OCI-LY7 (cell line): Measurements from ENCODE around the gene GLIS1. TPM values are rescaled to one million over a fixed set of nuclear protein-coding genes. Genes with fewer than 3 reads are reported as not detected.

Experiments
- BruUV-seq: library from RNA; stranded (reverse); fragments of 400-500 nt; replicated peaks from 2 replicates; lab custom pipeline; 2021; lab: Mats Ljungman, UMichigan
- CTCF ChIA-PET: fragments of 300-600 bp; sonication (Branson Sonifier 250); formaldehyde crosslinking; loops from one replicate; lab custom pipeline; 2022; ENCODE audit warnings: antibody characterized with exemption; ENCODE audit not compliant: unreplicated experiment; lab: Charles Lee
- POLR2A ChIA-PET: fragments of 300-600 bp; sonication (Branson Sonifier 250); formaldehyde crosslinking; loops from one replicate; lab custom pipeline; 2022; ENCODE audit warnings: antibody characterized with exemption; lab: Charles Lee
- DNase-seq: peaks from one replicate; pipeline ENCODE4 v3.0.0-alpha.2; 2015; ENCODE audit warnings: low spot score
- H2AFZ ChIP-seq: fragments of 200-600 bp; sonication (generic), shearing (Covaris generic); 2 replicates; pipeline ENCODE4 v1.6.1; 2014; ENCODE audit warnings: mild to moderate bottlenecking, antibody characterized with exemption, low read length, moderate library complexity
- H3K27ac ChIP-seq: fragments of 200-600 bp; sonication (generic); 2 replicates; pipeline ENCODE4 v1.5.1; 2014; ENCODE audit warnings: mixed run types, low read depth, mild to moderate bottlenecking, moderate library complexity, low read length, inconsistent platforms; ENCODE audit not compliant: poor library complexity, severe bottlenecking
- H3K36me3 ChIP-seq: fragments of 200-600 bp; sonication (generic); 2 replicates; pipeline ENCODE4 v1.6.1; 2014; ENCODE audit warnings: mild to moderate bottlenecking, antibody characterized with exemption, low read length, moderate library complexity, mixed read lengths; ENCODE audit not compliant: insufficient read depth
- H3K4me1 ChIP-seq: fragments of 200-600 bp; sonication (generic); 2 replicates; pipeline ENCODE4 v1.5.1; 2014; ENCODE audit warnings: mild to moderate bottlenecking, low read length; ENCODE audit not compliant: insufficient read depth, poor library complexity, severe bottlenecking
- H3K4me2 ChIP-seq: fragments of 200-600 bp; sonication (generic); 2 replicates; pipeline ENCODE4 v1.6.1; 2014; ENCODE audit warnings: mild to moderate bottlenecking, low read length
- H3K4me3 ChIP-seq: fragments of 200-600 bp; sonication (generic); 2 replicates; pipeline ENCODE4 v1.5.1; 2014; ENCODE audit warnings: mild to moderate bottlenecking, low read depth, low read length; ENCODE audit not compliant: poor library complexity, severe bottlenecking
- H3K79me2 ChIP-seq: fragments of 200-600 bp; sonication (generic); 2 replicates; pipeline ENCODE4 v1.6.1; 2016; ENCODE audit warnings: low read depth, mild to moderate bottlenecking, low read length, moderate library complexity, mixed read lengths; ENCODE audit not compliant: insufficient read depth
- H3K9me2 ChIP-seq: fragments of 200-600 bp; sonication (generic); 2 replicates; pipeline ENCODE4 v1.6.1; 2016; ENCODE audit warnings: mild to moderate bottlenecking, low read length, mixed read lengths; ENCODE audit not compliant: insufficient read depth
- H3K9me3 ChIP-seq: fragments of 200-600 bp; sonication (generic); 2 replicates; pipeline ENCODE4 v1.6.1; 2014; ENCODE audit warnings: mild to moderate bottlenecking, mixed run types, low read length, mixed read lengths
- H4K20me1 ChIP-seq: fragments of 200-600 bp; sonication (generic); 2 replicates; pipeline ENCODE4 v1.6.1; 2014; ENCODE audit warnings: mild to moderate bottlenecking, antibody characterized with exemption, low read length, moderate library complexity, mixed read lengths; ENCODE audit not compliant: insufficient read depth
- EZH2phosphoT487 ChIP-seq: fragments of 200-600 bp; sonication (generic); IDR thresholded peaks from 2 replicates; pipeline ENCODE4 v1.6.1; 2018; ENCODE audit warnings: low read depth, borderline replicate concordance, mild to moderate bottlenecking, mixed run types, antibody characterized with exemption, low read length, moderate library complexity, mixed read lengths
- intact Hi-C: fragments of 100-400 bp; cut with micrococcal nuclease; formaldehyde crosslinking; loops from one replicate; pipeline ENCODE4 v1.10.0; 2022; ENCODE audit not compliant: unreplicated experiment
- total RNA-seq, 2 experiments: library from RNA; depleted of rRNA in 1 of 2; stranded (reverse); fragments of >200 nt in 1 of 2; shearing (Covaris generic) in 1 of 2; gene quantifications; 2 replicates each; pipeline ENCODE4 v1.2.3, GENCODE V29; 2014 to 2022
- TF ChIP-seq, protein P1 (sequence below): fragments of 200-600 bp; sonication (generic); conservative IDR thresholded peaks from 2 replicates; pipeline ENCODE4 v1.5.1; 2014; ENCODE audit warnings: mild to moderate bottlenecking, antibody characterized with exemption, low read length, moderate library complexity, mixed read lengths

The GLIS1 gene
- total RNA-seq, 2 experiments from 2014 or later = not detected

GRCh38 chr1:53661496-53661895 is 77.5 kb downstream of the GLIS1 start:
- CTCF ChIA-PET = no interaction called here
- no peak overlapping the region for H3K4me2 ChIP-seq
- H3K4me3 ChIP-seq = no peak overlapping the region
- H3K36me3 ChIP-seq = no peaks in the 10 kb centered on the region
- no peaks in the 10 kb centered on the region for H4K20me1 ChIP-seq
- no peak overlapping the region for H2AFZ ChIP-seq
- POLR2A ChIA-PET = no interaction called here
- no peaks in the 10 kb centered on the region for H3K9me2 ChIP-seq
- BruUV-seq = no TSS peak
- no peak for DNase-seq
- TF ChIP-seq, protein P1, sequence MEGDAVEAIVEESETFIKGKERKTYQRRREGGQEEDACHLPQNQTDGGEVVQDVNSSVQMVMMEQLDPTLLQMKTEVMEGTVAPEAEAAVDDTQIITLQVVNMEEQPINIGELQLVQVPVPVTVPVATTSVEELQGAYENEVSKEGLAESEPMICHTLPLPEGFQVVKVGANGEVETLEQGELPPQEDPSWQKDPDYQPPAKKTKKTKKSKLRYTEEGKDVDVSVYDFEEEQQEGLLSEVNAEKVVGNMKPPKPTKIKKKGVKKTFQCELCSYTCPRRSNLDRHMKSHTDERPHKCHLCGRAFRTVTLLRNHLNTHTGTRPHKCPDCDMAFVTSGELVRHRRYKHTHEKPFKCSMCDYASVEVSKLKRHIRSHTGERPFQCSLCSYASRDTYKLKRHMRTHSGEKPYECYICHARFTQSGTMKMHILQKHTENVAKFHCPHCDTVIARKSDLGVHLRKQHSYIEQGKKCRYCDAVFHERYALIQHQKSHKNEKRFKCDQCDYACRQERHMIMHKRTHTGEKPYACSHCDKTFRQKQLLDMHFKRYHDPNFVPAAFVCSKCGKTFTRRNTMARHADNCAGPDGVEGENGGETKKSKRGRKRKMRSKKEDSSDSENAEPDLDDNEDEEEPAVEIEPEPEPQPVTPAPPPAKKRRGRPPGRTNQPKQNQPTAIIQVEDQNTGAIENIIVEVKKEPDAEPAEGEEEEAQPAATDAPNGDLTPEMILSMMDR = no peak
- TF ChIP-seq EZH2phosphoT487 = no peak
- no peaks in the 10 kb centered on the region for H3K4me1 ChIP-seq
- no peaks in the 10 kb centered on the region for H3K9me3 ChIP-seq
- no peaks in the 10 kb centered on the region for H3K79me2 ChIP-seq
- no peak overlapping the region for H3K27ac ChIP-seq
- intact Hi-C loops = no loop called here

DNA sequence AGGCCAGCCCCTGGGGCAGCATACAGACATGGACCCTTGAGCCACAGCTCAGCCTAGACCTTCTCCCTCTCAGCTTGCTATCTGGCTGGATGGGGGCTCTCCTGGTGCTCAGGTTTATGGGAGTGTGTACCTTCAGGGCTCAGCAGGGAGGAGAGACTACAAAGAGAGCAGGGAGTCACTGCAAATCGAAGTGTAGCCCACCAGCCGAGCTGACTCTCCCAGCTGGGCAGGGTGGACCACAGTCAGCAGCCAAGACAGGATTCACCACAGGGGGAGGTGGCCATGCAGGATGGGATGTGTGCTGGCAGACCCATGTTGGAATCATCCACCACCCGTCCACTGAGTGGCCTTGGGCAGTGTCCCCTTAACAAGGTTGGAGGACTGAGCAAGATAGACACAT is 78.3 kb downstream of the GLIS1 start:
- TF ChIP-seq, protein P1 = no peak
- no peak for TF ChIP-seq EZH2phosphoT487
- no peak overlapping the region for H3K4me3 ChIP-seq
- no peaks in the 10 kb centered on the region for H3K9me2 ChIP-seq
- BruUV-seq = no TSS peak
- POLR2A ChIA-PET = no interaction called here
- H2AFZ ChIP-seq = no peak overlapping the region
- H3K79me2 ChIP-seq = no peaks in the 10 kb centered on the region
- no peaks in the 10 kb centered on the region for H3K4me1 ChIP-seq
- no peak overlapping the region for H3K27ac ChIP-seq
- H3K36me3 ChIP-seq = no peaks in the 10 kb centered on the region
- no peaks in the 10 kb centered on the region for H4K20me1 ChIP-seq
- intact Hi-C loops = no loop called here
- no peak overlapping the region for H3K4me2 ChIP-seq
- H3K9me3 ChIP-seq = no peaks in the 10 kb centered on the region
- no peak for DNase-seq
- CTCF ChIA-PET = no interaction called here

DNA sequence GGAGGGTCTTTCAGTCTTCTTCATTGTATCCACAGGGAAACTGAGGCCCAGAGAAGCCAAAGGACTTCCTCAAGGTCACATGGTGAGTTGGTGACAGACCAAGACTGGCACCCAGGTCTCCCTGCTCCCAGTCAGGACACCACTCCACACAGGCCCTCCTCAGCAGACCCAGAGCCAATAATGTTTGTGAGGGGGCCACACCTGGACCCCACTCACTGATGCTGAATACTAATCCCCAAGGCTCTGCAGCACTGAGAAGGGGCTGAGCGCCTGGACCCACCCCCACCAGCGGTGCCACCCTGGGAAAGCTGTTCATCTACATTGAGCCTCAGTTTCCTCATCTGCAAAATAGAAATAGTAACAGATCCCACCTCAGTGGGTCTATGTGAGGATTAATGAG is 79.5 kb downstream of the GLIS1 start:
- Histone ChIP-seq H3K4me3 (no peak overlapping the region), H4K20me1 (no peaks in the 10 kb centered on the region), H3K36me3 (no peaks in the 10 kb centered on the region), H3K4me1 (no peaks in the 10 kb centered on the region), H3K9me3 (no peaks in the 10 kb centered on the region), H3K9me2 (no peaks in the 10 kb centered on the region), H2AFZ (no peak overlapping the region), H3K79me2 (no peaks in the 10 kb centered on the region), H3K4me2 (no peak overlapping the region), H3K27ac (no peak overlapping the region)
- POLR2A ChIA-PET = no interaction called here
- CTCF ChIA-PET = no interaction called here
- TF ChIP-seq, protein P1 = no peak
- no peak for TF ChIP-seq EZH2phosphoT487
- DNase-seq = no peak
- intact Hi-C loops = no loop called here
- no TSS peak for BruUV-seq
